Endodermal cell (in vitro differentiated cells): ENCODE measurements around the gene MIEF2. TPM values are rescaled to one million over a fixed set of nuclear protein-coding genes. Genes with fewer than 3 reads are reported as not detected.
"Not testable (repeated sequence)": the region's sequence is repeated elsewhere in the genome, so short reads cannot be mapped to it uniquely, and the experiment has no call there.

Experiments
- DNase-seq: peaks from one replicate; pipeline ENCODE4 v3.0.0-alpha.2; 2017
- H3K27ac ChIP-seq: 2 replicates; pipeline ENCODE4 v1.5.1; 2013; ENCODE audit warnings: mild to moderate bottlenecking, low read depth, low read length, moderate library complexity
- H3K27me3 ChIP-seq: 2 replicates; pipeline ENCODE4 v1.6.1; 2013; ENCODE audit warnings: mild to moderate bottlenecking, low read length, moderate library complexity; ENCODE audit not compliant: insufficient read depth, control insufficient read depth, poor library complexity, severe bottlenecking
- H3K36me3 ChIP-seq: 2 replicates; pipeline ENCODE4 v1.7.0; 2013; ENCODE audit warnings: mild to moderate bottlenecking, low read length, moderate library complexity; ENCODE audit not compliant: control insufficient read depth, insufficient read depth
- H3K4me1 ChIP-seq: one replicate; pipeline ENCODE4 v1.7.0; 2013; ENCODE audit warnings: low read length; ENCODE audit not compliant: control insufficient read depth, insufficient read depth
- H3K4me3 ChIP-seq: 2 replicates; pipeline ENCODE4 v1.5.1; 2013; ENCODE audit warnings: mild to moderate bottlenecking, low read length, moderate library complexity
- H3K9ac ChIP-seq: 2 replicates; pipeline ENCODE4 v1.6.1; 2013; ENCODE audit warnings: mild to moderate bottlenecking, low read length, moderate library complexity; ENCODE audit not compliant: poor library complexity, severe bottlenecking; ENCODE audit errors: extremely low read depth
- H3K9me3 ChIP-seq: 2 replicates; pipeline ENCODE4 v1.6.1; 2013; ENCODE audit warnings: mild to moderate bottlenecking, low read length, moderate library complexity; ENCODE audit not compliant: control insufficient read depth
- H3K27ac Mint-ChIP-seq: 2 replicates; pipeline ENCODE4 v1.8.0; 2020; ENCODE audit warnings: mixed read lengths
- H3K27me3 Mint-ChIP-seq: 2 replicates; pipeline ENCODE4 v1.8.0; 2021; ENCODE audit warnings: mild to moderate bottlenecking, mixed read lengths; ENCODE audit not compliant: insufficient read depth
- H3K36me3 Mint-ChIP-seq: 2 replicates; pipeline ENCODE4 v1.8.0; 2020; ENCODE audit warnings: low read depth, mixed read lengths
- H3K4me1 Mint-ChIP-seq: 2 replicates; pipeline ENCODE4 v1.8.0; 2020; ENCODE audit warnings: mixed read lengths
- H3K4me3 Mint-ChIP-seq: 2 replicates; pipeline ENCODE4 v1.8.0; 2020; ENCODE audit warnings: mild to moderate bottlenecking, moderate library complexity, mixed read lengths
- H3K9me3 Mint-ChIP-seq: 2 replicates; pipeline ENCODE4 v1.8.0; 2020; ENCODE audit warnings: mild to moderate bottlenecking, mixed read lengths
- WGBS, 2 experiments: methylation state at CpG; one replicate each; pipeline versions ENCODE4 v1.1.5 to v1.1.7; 2013; ENCODE audit warnings: missing lambda C conversion rate in 2 of 2, mixed read lengths in 1 of 2; ENCODE audit not compliant: insufficient coverage in 1 of 2, insufficient read length in 1 of 2; 5-methylcytosine and 5-hydroxymethylcytosine counted together
- total RNA-seq, 2 donors: library from RNA; stranded (reverse); fragmentation: NEBNext Ultra II Directional in 1 of 2; extraction: Animal tissue kit (Norgen Biotek cat#: 25700) in 1 of 2; gene quantifications; 2 replicates in 1 of 2; 3 replicates in 1 of 2; pipeline ENCODE4 v1.2.1, GENCODE V29; 2021
- TF ChIP-seq, protein P1 (sequence below): fragments of 200-600 bp; sonication (generic); conservative IDR thresholded peaks from 2 replicates; pipeline ENCODE4 v1.5.0; 2021; ENCODE audit warnings: antibody characterized with exemption, mild to moderate bottlenecking

Gene MIEF2
- total RNA-seq, 2 donors from 2014 or later = 15.3 to 19.6 TPM

DNA sequence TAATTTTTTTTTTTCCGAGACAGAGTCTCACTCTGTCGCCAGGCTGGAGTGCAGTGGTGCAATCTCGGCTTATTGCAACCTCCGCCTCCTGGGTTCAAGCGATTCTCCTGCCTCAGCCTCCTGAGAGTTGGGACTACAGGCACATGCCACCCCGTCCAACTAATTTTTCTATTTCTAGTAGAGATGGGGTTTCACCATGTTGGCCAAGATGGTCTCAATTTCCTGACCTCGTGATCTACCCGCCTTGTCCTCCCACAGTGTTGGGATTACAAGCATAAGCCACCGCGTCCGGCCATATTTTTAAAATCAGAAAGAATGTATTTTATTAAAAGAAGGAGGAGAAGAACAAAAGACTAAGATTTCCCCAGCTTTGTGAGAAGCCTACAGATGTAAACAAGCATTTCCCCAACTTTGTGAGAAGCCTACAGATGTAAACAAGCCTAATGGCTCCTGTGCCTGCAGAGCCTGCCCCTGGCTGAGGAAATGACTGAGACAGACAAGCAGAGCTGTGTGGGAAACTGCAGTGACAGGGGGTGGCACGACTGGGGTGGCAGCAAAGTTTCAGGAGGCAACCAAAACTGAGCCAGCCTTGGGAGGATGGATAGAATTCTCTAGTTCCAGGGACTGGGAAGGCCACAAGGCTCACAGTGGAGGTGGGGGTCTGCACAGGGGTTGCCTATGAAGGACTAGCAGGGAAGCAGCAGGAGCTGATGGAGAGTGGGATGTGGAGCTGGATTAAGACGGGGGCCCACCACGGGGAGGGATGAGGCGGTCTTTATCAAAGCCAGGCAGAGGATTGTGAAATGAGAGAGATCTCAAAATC is 31.5 kb downstream of the MIEF2 start:
- 93 to 96% methylated on average over 8 to 14 of the region's 15 CpGs for WGBS, 2 experiments
- no peak for DNase-seq
- H3K9me3 Mint-ChIP-seq = no peaks in the 10 kb centered on the region
- TF ChIP-seq, protein P1, sequence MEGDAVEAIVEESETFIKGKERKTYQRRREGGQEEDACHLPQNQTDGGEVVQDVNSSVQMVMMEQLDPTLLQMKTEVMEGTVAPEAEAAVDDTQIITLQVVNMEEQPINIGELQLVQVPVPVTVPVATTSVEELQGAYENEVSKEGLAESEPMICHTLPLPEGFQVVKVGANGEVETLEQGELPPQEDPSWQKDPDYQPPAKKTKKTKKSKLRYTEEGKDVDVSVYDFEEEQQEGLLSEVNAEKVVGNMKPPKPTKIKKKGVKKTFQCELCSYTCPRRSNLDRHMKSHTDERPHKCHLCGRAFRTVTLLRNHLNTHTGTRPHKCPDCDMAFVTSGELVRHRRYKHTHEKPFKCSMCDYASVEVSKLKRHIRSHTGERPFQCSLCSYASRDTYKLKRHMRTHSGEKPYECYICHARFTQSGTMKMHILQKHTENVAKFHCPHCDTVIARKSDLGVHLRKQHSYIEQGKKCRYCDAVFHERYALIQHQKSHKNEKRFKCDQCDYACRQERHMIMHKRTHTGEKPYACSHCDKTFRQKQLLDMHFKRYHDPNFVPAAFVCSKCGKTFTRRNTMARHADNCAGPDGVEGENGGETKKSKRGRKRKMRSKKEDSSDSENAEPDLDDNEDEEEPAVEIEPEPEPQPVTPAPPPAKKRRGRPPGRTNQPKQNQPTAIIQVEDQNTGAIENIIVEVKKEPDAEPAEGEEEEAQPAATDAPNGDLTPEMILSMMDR = no peak
- no peaks in the 10 kb centered on the region for H3K4me1 Mint-ChIP-seq
- H3K4me3 ChIP-seq = no peak overlapping the region
- H3K4me3 Mint-ChIP-seq = no peak overlapping the region
- H3K27ac Mint-ChIP-seq = no peak overlapping the region
- H3K9ac ChIP-seq = no peak overlapping the region
- H3K27ac ChIP-seq = no peak overlapping the region
- H3K27me3 ChIP-seq = no peaks in the 10 kb centered on the region
- no peaks in the 10 kb centered on the region for H3K4me1 ChIP-seq
- no peaks in the 10 kb centered on the region for H3K27me3 Mint-ChIP-seq
- H3K9me3 ChIP-seq = no peaks in the 10 kb centered on the region
- peaks cover 79% of the 10 kb centered on the region for H3K36me3 Mint-ChIP-seq
- peaks cover 84% of the 10 kb centered on the region for H3K36me3 ChIP-seq

DNA sequence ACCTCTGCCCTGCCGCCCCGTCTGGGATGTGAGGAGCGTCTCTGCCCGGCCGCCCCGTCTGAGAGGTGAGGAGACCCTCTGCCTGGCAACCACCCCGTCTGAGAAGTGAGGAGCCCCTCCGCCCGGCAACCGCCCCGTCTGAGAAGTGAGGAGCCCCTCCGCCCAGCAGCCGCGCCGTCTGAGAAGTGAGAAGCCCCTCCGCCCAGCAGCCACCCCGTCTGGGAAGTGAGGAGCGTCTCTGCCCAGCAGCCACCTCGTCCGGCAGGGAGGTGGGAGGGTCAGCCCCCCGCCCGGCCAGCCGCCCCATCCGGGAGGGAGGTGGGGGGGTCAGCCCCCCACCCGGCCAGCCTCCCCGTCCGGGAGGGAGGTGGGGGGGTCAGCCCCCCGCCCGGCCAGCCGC is 37.6 kb downstream of the MIEF2 start:
- H3K4me1 Mint-ChIP-seq, H3K4me3 Mint-ChIP-seq, H3K4me1 ChIP-seq, H3K9me3 ChIP-seq, DNase-seq, H3K9ac ChIP-seq, H3K9me3 Mint-ChIP-seq, H3K27me3 ChIP-seq, H3K27ac Mint-ChIP-seq, H3K4me3 ChIP-seq, H3K27ac ChIP-seq, H3K27me3 Mint-ChIP-seq: not testable (repeated sequence)
- 96% methylated on average over 24 of the region's 30 CpGs; no CpG with 5 or more reads in 1 of the 2 experiments for WGBS, 2 experiments
- peaks cover 72% of the 10 kb centered on the region for H3K36me3 ChIP-seq
- H3K36me3 Mint-ChIP-seq = peaks cover 68% of the 10 kb centered on the region

DNA sequence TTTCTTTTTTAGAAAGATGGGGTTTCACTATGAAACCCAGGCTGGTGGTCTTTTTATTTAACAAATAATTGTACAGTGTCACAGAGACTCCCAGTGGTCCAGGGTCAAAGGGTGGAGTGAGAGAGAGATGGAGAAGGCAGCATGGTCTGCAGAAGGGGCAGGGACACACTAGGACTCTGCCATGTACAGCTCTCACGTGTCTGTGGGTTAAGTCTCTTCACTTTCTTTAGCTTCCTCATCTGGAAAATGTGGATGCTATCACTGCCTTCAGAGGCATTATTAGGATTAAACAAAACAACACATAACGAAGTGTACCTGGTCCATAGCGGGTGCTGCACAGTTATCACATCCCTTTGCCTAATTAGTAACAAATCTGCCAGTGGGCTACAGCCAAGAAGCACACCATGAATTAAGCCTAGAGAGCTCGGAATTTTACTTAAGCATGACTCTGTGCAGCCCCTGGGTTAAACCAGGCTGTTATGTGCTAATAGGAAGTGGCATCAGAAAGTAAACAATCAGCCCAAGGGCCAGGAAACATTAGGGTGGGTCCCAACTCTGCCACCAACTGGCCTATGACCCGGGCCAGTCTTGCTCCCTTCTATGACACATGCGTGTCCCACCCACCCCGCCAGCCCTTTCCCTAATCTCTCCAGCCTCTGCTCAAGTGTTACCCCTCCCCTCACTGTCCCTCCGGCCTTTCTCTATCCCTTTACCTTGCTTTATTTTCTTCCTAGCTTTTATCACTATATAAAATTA is 40.4 kb downstream of the MIEF2 start:
- Mint-ChIP-seq H3K36me3 (peaks cover 72% of the 10 kb centered on the region), H3K9me3 (peaks cover 2% of the 10 kb centered on the region), H3K27me3 (no peaks in the 10 kb centered on the region), H3K4me1 (no peaks in the 10 kb centered on the region), H3K4me3 (no peak overlapping the region), H3K27ac (no peak overlapping the region)
- Histone ChIP-seq H3K9me3 (no peaks in the 10 kb centered on the region), H3K27ac (no peak overlapping the region), H3K36me3 (peaks cover 64% of the 10 kb centered on the region), H3K9ac (no peak overlapping the region), H3K4me1 (no peaks in the 10 kb centered on the region), H3K4me3 (no peak overlapping the region), H3K27me3 (no peaks in the 10 kb centered on the region)
- no peak for DNase-seq
- 90 to 96% methylated on average over 5 to 8 of the region's 8 CpGs for WGBS, 2 experiments
- TF ChIP-seq, protein P1 = no peak

DNA sequence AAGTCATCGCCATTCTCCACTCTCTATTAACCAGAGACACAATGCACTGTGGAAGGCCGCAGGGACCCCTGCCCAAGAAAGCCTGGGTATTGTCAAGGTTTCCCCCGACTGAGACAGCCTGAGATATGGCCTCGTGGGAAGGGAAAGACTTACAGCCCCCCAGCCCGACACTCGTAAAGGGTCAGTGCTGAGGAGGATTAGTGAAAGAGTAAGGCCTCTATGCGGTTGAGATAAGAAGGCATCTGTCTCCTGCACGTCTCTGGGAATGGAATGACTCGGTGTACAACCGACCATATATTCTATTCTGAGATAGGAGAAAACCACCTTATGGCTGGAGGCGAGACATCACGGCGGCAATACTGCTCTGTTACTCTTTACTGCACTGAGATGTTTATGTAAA is 42.7 kb downstream of the MIEF2 start:
- not testable (repeated sequence) for H3K27ac Mint-ChIP-seq

More for the DNA sequence above, 42.7 kb downstream of the MIEF2 start:
- H3K4me3 ChIP-seq, H3K9me3 Mint-ChIP-seq, H3K9ac ChIP-seq, H3K4me3 Mint-ChIP-seq, H3K27me3 Mint-ChIP-seq, H3K4me1 ChIP-seq, H3K27me3 ChIP-seq, H3K9me3 ChIP-seq, H3K4me1 Mint-ChIP-seq, DNase-seq, H3K27ac ChIP-seq: not testable (repeated sequence)
- H3K36me3 ChIP-seq = peaks cover 73% of the 10 kb centered on the region
- H3K36me3 Mint-ChIP-seq = peaks cover 69% of the 10 kb centered on the region
- 93 to 96% methylated on average over 5 to 13 of the region's 13 CpGs for WGBS, 2 experiments
